HepG2 (cell line): Measurements from ENCODE around the gene TAGLN. TPM values are rescaled to one million over a fixed set of nuclear protein-coding genes. Genes with fewer than 3 reads are reported as not detected.

Experiments
- ATAC-seq: fragments of 200-7000 bp; cut with Tn5 transposase; 3 replicates; pipeline ENCODE4 v1.9.1; 2020; ENCODE audit warnings: mild to moderate bottlenecking, moderate library complexity
- BruUV-seq: library from RNA; stranded (reverse); fragments of 400-500 nt; replicated peaks from 2 replicates; lab custom pipeline; 2021; lab: Mats Ljungman, UMichigan
- CTCF ChIA-PET: fragments of 300-600 bp; formaldehyde crosslinking; extraction: SDS; loops from one replicate; lab custom pipeline; 2021; ENCODE audit warnings: low total read pairs, inconsistent platforms, low intra/inter-chr PET ratio; lab: Yijun Ruan, JAX
- POLR2A ChIA-PET: fragments of 350-600 bp; sonication (Branson Sonifier 250); formaldehyde crosslinking; loops from one replicate; lab custom pipeline; 2020; ENCODE audit warnings: antibody characterized with exemption, inconsistent platforms; lab: Yijun Ruan, JAX
- DNase-seq: peaks from one replicate; pipeline ENCODE4 v3.0.0-alpha.2; 2015; ENCODE audit warnings: low spot score
- FAIRE-seq: peaks from 3 replicates; lab custom pipeline; 2011; peaks lifted over from hg19 to GRCh38; lab: Jason Lieb, UNC
- H2AFZ ChIP-seq: one replicate; pipeline ENCODE4 v1.6.1; 2011; ENCODE audit warnings: low read length, inconsistent platforms
- H3K27ac ChIP-seq: fragments of 300-600 bp; 3 replicates; pipeline ENCODE4 v1.8.0; 2011; ENCODE audit warnings: mixed run types, mild to moderate bottlenecking, mixed read lengths, low read length, inconsistent platforms; ENCODE audit not compliant: insufficient read depth; ENCODE audit errors: extremely low read length
- H3K27me3 ChIP-seq, 2 experiments: fragments of 200-600 bp in 1 of 2; 2 replicates in 1 of 2; 3 replicates in 1 of 2; pipeline versions ENCODE4 v1.6.0 to v1.8.0; 2011; ENCODE audit warnings: low read length in 2 of 2, mild to moderate bottlenecking in 2 of 2, moderate library complexity in 2 of 2, inconsistent platforms in 1 of 2; ENCODE audit not compliant: insufficient read depth in 2 of 2, control insufficient read depth in 1 of 2
- H3K36me3 ChIP-seq, 2 experiments: fragments of 200-600 bp in 1 of 2; replicated peaks in 1 of 2; 2 replicates in 1 of 2; 3 replicates in 1 of 2; pipeline versions ENCODE4 v1.5.1 to v1.8.0; 2011; ENCODE audit warnings: low read length in 2 of 2, inconsistent platforms in 1 of 2; ENCODE audit not compliant: insufficient read depth in 2 of 2, control insufficient read depth in 1 of 2
- H3K4me1 ChIP-seq: 2 replicates; pipeline ENCODE4 v1.5.1; 2012; ENCODE audit warnings: low read length, inconsistent platforms; ENCODE audit not compliant: insufficient read depth
- H3K4me2 ChIP-seq: 2 replicates; pipeline ENCODE4 v1.6.0; 2011; ENCODE audit warnings: low read depth, low read length, inconsistent platforms
- H3K4me3 ChIP-seq, 3 experiments: fragments of 200-600 bp in 1 of 3; sonication (generic), shearing (Covaris generic) in 1 of 3; replicated peaks in 1 of 3; 2 replicates each; pipeline ENCODE4 v1.5.1; 2011 to 2016; ENCODE audit warnings: low read length in 3 of 3, inconsistent platforms in 2 of 3, low read depth in 2 of 3, mild to moderate bottlenecking in 2 of 3, control low read depth in 1 of 3, mixed read lengths in 1 of 3; ENCODE audit not compliant: insufficient read depth in 1 of 3
- H3K79me2 ChIP-seq: one replicate; pipeline ENCODE4 v1.6.1; 2011; ENCODE audit warnings: low read length, inconsistent platforms; ENCODE audit not compliant: insufficient read depth
- H3K9ac ChIP-seq: 2 replicates; pipeline ENCODE4 v1.6.0; 2011; ENCODE audit warnings: mild to moderate bottlenecking, low read depth, low read length, inconsistent platforms; ENCODE audit not compliant: insufficient read depth
- H3K9me3 ChIP-seq: 2 replicates; pipeline ENCODE4 v1.5.1; 2012; ENCODE audit warnings: mild to moderate bottlenecking, low read length
- H4K20me1 ChIP-seq: 2 replicates; pipeline ENCODE4 v1.6.0; 2011; ENCODE audit warnings: inconsistent platforms, mild to moderate bottlenecking, low read length, moderate library complexity; ENCODE audit not compliant: insufficient read depth
- KMT2B ChIP-seq: IDR thresholded peaks from 2 replicates; pipeline ENCODE4 v1.6.1; 2016; ENCODE audit warnings: missing genetic modification reagents, missing compliant biosample characterization
- MXD4 ChIP-seq: IDR thresholded peaks from 2 replicates; pipeline ENCODE4 v1.6.1; 2016; ENCODE audit warnings: mild to moderate bottlenecking, missing biosample characterization, missing genetic modification reagents
- RXRA ChIP-seq: sonication (generic); formaldehyde crosslinking; IDR thresholded peaks from 2 replicates; pipeline ENCODE4 v1.5.1; 2020; ENCODE audit warnings: missing genetic modification reagents
- TEAD3 ChIP-seq: optimal IDR thresholded peaks from 2 replicates; pipeline ENCODE3; 2016; ENCODE audit warnings: borderline replicate concordance
- ZC3H4 ChIP-seq: sonication (generic); formaldehyde crosslinking; IDR thresholded peaks from 2 replicates; pipeline ENCODE4 v1.4.0; 2020; ENCODE audit warnings: missing genetic modification reagents, borderline replicate concordance
- ZNF136 ChIP-seq: sonication (generic); formaldehyde crosslinking; IDR thresholded peaks from 2 replicates; pipeline ENCODE4 v1.8.1; 2022; ENCODE audit warnings: low read depth, mild to moderate bottlenecking, moderate library complexity, missing genetic modification reagents
- ZNF432 ChIP-seq: sonication (generic); formaldehyde crosslinking; IDR thresholded peaks from 2 replicates; pipeline ENCODE4 v1.5.0; 2020; ENCODE audit warnings: missing genetic modification reagents, mild to moderate bottlenecking, borderline replicate concordance
- ZNF644 ChIP-seq: IDR thresholded peaks from 2 replicates; pipeline ENCODE4 v1.6.1; 2016; ENCODE audit warnings: low read depth
- ZNF775 ChIP-seq: sonication (generic); formaldehyde crosslinking; IDR thresholded peaks from 2 replicates; pipeline ENCODE4 v1.4.0; 2020; ENCODE audit warnings: missing genetic modification reagents, mild to moderate bottlenecking, moderate library complexity, borderline replicate concordance
- ZNF850 ChIP-seq: sonication (generic); formaldehyde crosslinking; conservative IDR thresholded peaks from 2 replicates; pipeline ENCODE4 v1.9.0; 2021; ENCODE audit warnings: mild to moderate bottlenecking, missing genetic modification reagents
- WGBS: methylation state at CpG from one replicate; pipeline ENCODE4 v1.1.6; 2017; ENCODE audit warnings: low lambda C conversion rate; 5-methylcytosine and 5-hydroxymethylcytosine counted together
- in situ Hi-C: cut with HindIII; loops from 2 replicates; pipeline ENCODE4 v1.10.0; 2017; ENCODE audit warnings: low pct_unique_long_range_greater_than_20kb; ENCODE audit not compliant: extremely low pct_ligation_motif_present
- intact Hi-C: fragments of 100-400 bp; cut with micrococcal nuclease; formaldehyde crosslinking; loops from one replicate; pipeline ENCODE4 v1.10.0; 2022; ENCODE audit not compliant: unreplicated experiment
- polyA plus RNA-seq, 8 experiments: library from polyadenylated mRNA; depleted of rRNA in 3 of 8; stranded (reverse) in 7 of 8; unstranded in 1 of 8; fragments of >200 nt; fragmentation: Illumina TruSeq in 4 of 8; extraction: Trizol in 4 of 8; gene quantifications; 2 replicates each; pipeline versions ENCODE4 v1.2.1 to v1.2.3, GENCODE V29; 2011 to 2016; ENCODE audit warnings: low read depth in 4 of 8, missing spikeins in 1 of 8, mixed read lengths in 1 of 8; ENCODE audit not compliant: insufficient read depth in 1 of 8
- total RNA-seq, 5 experiments: library from RNA; depleted of rRNA; stranded (reverse); fragments of >200 nt; fragmentation: Illumina TruSeq; extraction: Trizol; gene quantifications; 2 replicates each; pipeline ENCODE4 v1.2.3, GENCODE V29; 2016; ENCODE audit warnings: low read depth in 1 of 5
- TF ChIP-seq, protein P1 (sequence below): sonication (generic); formaldehyde crosslinking; IDR thresholded peaks from 2 replicates; pipeline ENCODE4 v1.4.0; 2020; ENCODE audit warnings: mild to moderate bottlenecking, missing genetic modification reagents
- TF ChIP-seq, protein P2 (sequence below): sonication (generic); formaldehyde crosslinking; IDR thresholded peaks from 2 replicates; pipeline ENCODE4 v1.9.0; 2022; ENCODE audit warnings: low read depth, missing genetic modification reagents

The TAGLN gene
- total and polyA plus RNA-seq, 2 of the 13 experiments (the other 11 are each of a cell fraction or from before 2014, with no cell fraction given): 12.6 to 75.4 TPM

DNA sequence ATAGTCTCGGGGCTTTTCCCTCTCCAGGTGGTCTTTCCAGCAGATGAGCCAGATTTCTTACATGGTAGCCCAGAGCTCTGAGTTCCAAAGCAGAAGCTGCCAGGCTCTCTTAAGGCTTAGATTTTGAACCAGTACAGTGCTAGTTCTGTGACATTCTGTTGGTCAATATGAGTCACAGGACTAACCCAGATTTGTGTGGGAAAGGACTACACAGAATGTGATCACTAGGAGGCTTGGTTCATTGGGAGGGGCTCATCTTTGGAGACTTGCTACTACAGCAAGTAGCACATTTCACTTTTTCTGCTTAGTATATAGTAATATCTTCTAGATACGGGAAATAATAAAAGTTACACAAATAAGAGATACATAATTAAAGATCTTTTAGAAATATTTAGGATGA lies 57.4 kb downstream of the TAGLN start:
- CTCF ChIA-PET: no interaction called here
- 50% methylated on average over 2 of the region's 2 CpGs for WGBS
- intact Hi-C loops: no loop called here

More for the DNA sequence above, 57.4 kb downstream of the TAGLN start:
- H4K20me1 ChIP-seq: no peaks in the 10 kb centered on the region
- FAIRE-seq (no peak), DNase-seq (no peak), ATAC-seq (no peak)
- H3K9ac ChIP-seq: no peak overlapping the region
- in situ Hi-C loops: no loop called here
- H3K4me3 ChIP-seq: no peak overlapping the region
- no peaks in the 10 kb centered on the region for H3K27me3 ChIP-seq
- H3K79me2 ChIP-seq: no peaks in the 10 kb centered on the region
- TF ChIP-seq, protein P1, sequence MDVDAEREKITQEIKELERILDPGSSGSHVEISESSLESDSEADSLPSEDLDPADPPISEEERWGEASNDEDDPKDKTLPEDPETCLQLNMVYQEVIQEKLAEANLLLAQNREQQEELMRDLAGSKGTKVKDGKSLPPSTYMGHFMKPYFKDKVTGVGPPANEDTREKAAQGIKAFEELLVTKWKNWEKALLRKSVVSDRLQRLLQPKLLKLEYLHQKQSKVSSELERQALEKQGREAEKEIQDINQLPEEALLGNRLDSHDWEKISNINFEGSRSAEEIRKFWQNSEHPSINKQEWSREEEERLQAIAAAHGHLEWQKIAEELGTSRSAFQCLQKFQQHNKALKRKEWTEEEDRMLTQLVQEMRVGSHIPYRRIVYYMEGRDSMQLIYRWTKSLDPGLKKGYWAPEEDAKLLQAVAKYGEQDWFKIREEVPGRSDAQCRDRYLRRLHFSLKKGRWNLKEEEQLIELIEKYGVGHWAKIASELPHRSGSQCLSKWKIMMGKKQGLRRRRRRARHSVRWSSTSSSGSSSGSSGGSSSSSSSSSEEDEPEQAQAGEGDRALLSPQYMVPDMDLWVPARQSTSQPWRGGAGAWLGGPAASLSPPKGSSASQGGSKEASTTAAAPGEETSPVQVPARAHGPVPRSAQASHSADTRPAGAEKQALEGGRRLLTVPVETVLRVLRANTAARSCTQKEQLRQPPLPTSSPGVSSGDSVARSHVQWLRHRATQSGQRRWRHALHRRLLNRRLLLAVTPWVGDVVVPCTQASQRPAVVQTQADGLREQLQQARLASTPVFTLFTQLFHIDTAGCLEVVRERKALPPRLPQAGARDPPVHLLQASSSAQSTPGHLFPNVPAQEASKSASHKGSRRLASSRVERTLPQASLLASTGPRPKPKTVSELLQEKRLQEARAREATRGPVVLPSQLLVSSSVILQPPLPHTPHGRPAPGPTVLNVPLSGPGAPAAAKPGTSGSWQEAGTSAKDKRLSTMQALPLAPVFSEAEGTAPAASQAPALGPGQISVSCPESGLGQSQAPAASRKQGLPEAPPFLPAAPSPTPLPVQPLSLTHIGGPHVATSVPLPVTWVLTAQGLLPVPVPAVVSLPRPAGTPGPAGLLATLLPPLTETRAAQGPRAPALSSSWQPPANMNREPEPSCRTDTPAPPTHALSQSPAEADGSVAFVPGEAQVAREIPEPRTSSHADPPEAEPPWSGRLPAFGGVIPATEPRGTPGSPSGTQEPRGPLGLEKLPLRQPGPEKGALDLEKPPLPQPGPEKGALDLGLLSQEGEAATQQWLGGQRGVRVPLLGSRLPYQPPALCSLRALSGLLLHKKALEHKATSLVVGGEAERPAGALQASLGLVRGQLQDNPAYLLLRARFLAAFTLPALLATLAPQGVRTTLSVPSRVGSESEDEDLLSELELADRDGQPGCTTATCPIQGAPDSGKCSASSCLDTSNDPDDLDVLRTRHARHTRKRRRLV: no peak
- no peak for TF ChIP-seq TEAD3 (CRISPR knock-in tag)
- no peak for TF ChIP-seq ZNF136 (CRISPR knock-in tag)
- no peak for TF ChIP-seq ZNF432 (CRISPR knock-in tag)
- TF ChIP-seq ZNF775: no peak
- no peak for TF ChIP-seq ZNF644 (CRISPR knock-in tag)
- TF ChIP-seq, protein P2, sequence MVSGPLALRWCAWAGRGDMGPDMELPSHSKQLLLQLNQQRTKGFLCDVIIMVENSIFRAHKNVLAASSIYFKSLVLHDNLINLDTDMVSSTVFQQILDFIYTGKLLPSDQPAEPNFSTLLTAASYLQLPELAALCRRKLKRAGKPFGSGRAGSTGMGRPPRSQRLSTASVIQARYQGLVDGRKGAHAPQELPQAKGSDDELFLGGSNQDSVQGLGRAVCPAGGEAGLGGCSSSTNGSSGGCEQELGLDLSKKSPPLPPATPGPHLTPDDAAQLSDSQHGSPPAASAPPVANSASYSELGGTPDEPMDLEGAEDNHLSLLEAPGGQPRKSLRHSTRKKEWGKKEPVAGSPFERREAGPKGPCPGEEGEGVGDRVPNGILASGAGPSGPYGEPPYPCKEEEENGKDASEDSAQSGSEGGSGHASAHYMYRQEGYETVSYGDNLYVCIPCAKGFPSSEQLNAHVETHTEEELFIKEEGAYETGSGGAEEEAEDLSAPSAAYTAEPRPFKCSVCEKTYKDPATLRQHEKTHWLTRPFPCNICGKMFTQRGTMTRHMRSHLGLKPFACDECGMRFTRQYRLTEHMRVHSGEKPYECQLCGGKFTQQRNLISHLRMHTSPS (CRISPR knock-in tag): no peak
- TF ChIP-seq ZC3H4 (CRISPR knock-in tag): no peak
- TF ChIP-seq KMT2B (CRISPR knock-in tag): no peak
- TF ChIP-seq MXD4: no peak
- TF ChIP-seq ZNF850 (CRISPR knock-in tag): no peak
- no peak for TF ChIP-seq RXRA (CRISPR knock-in tag)
- H3K9me3 ChIP-seq: no peaks in the 10 kb centered on the region
- POLR2A ChIA-PET: no interaction called here
- H3K4me1 ChIP-seq: no peaks in the 10 kb centered on the region
- peaks cover 2 to 3% of the 10 kb centered on the region in 2 experiments; a peak in 3 of 5 replicates for H3K36me3 ChIP-seq
- H2AFZ ChIP-seq: no peak overlapping the region
- no TSS peak for BruUV-seq
- H3K4me2 ChIP-seq: no peak overlapping the region
- H3K27ac ChIP-seq: no peak overlapping the region
